CD4-positive, alpha-beta T cell treated with Interleukin-4 for 1 hour (primary cell): ENCODE data around the gene CYB5R3.
"Not testable (repeated sequence)": the region's sequence is repeated elsewhere in the genome, so short reads cannot be mapped to it uniquely, and the experiment has no call there.

ENCODE experiments used
- DNase-seq, 2 donors: peaks; one replicate each; pipeline ENCODE4 v3.0.0-alpha.2; 2020 to 2022

The CYB5R3 gene

GRCh38 chr22:42677936-42678335 lies 28.7 kb upstream of the CYB5R3 start:
- DNase-seq, result not testable (repeated sequence)

GRCh38 chr22:42676059-42676607 lies 26.9 kb upstream of the CYB5R3 start:
- no peak for DNase-seq

- DNase-seq, result no peak
Observed at GRCh38 chr22:42673898-42674401, 24.8 kb upstream of the CYB5R3 start.

GRCh38 chr22:42673071-42673470 lies 23.9 kb upstream of the CYB5R3 start:
- not testable (repeated sequence) for DNase-seq

GRCh38 chr22:42670921-42671709 lies 21.9 kb upstream of the CYB5R3 start:
- peak; percentile 9 to 41 for DNase-seq

GRCh38 chr22:42670046-42670445 lies 20.9 kb upstream of the CYB5R3 start:
- no peak for DNase-seq

- not testable (repeated sequence) for DNase-seq
Observed at GRCh38 chr22:42666393-42666792, 17.2 kb upstream of the CYB5R3 start.

GRCh38 chr22:42664976-42665831 lies 16.0 kb upstream of the CYB5R3 start:
- DNase-seq, result no peak

- DNase-seq, result peak; percentile 75 to 79
Observed at GRCh38 chr22:42661985-42662831, 13.0 kb upstream of the CYB5R3 start.

GRCh38 chr22:42656578-42656977 lies 7.4 kb upstream of the CYB5R3 start:
- DNase-seq, result no peak

GRCh38 chr22:42655693-42656092 lies 6.5 kb upstream of the CYB5R3 start:
- peak in 1 of 2 donors; percentile 72 for DNase-seq

- no peak for DNase-seq
Observed at GRCh38 chr22:42654436-42655073, 5.4 kb upstream of the CYB5R3 start.

GRCh38 chr22:42653999-42654398 lies 4.8 kb upstream of the CYB5R3 start:
- no peak for DNase-seq

GRCh38 chr22:42651134-42651533 lies 1.9 kb upstream of the CYB5R3 start:
- no peak for DNase-seq

- DNase-seq, result peak in 1 of 2 donors; percentile 38
Observed at GRCh38 chr22:42648368-42649245, 585 bp downstream of the CYB5R3 start.

- DNase-seq, result no peak
Observed at GRCh38 chr22:42648017-42648367, 1.2 kb downstream of the CYB5R3 start.

- DNase-seq, result no peak
Observed at GRCh38 chr22:42646569-42647525, 2.3 kb downstream of the CYB5R3 start.

- no peak for DNase-seq
Observed at GRCh38 chr22:42645938-42646568, 3.1 kb downstream of the CYB5R3 start.

GRCh38 chr22:42645341-42645937 lies 3.8 kb downstream of the CYB5R3 start:
- DNase-seq, result no peak
